Measurements from ENCODE around the gene AMY1A.
"Not testable (repeated sequence)": the region's sequence is repeated elsewhere in the genome, so short reads cannot be mapped to it uniquely, and the experiment has no call there.

- TF ChIP-seq, protein P1, sequence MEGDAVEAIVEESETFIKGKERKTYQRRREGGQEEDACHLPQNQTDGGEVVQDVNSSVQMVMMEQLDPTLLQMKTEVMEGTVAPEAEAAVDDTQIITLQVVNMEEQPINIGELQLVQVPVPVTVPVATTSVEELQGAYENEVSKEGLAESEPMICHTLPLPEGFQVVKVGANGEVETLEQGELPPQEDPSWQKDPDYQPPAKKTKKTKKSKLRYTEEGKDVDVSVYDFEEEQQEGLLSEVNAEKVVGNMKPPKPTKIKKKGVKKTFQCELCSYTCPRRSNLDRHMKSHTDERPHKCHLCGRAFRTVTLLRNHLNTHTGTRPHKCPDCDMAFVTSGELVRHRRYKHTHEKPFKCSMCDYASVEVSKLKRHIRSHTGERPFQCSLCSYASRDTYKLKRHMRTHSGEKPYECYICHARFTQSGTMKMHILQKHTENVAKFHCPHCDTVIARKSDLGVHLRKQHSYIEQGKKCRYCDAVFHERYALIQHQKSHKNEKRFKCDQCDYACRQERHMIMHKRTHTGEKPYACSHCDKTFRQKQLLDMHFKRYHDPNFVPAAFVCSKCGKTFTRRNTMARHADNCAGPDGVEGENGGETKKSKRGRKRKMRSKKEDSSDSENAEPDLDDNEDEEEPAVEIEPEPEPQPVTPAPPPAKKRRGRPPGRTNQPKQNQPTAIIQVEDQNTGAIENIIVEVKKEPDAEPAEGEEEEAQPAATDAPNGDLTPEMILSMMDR (IDR thresholded peaks at IDR 0.05) = not testable (repeated sequence)
- TF ChIP-seq POLR2A (IDR thresholded peaks at IDR 0.05) = not testable (repeated sequence)
Measured at GRCh38 chr1:103707670-103708069, 52.1 kb downstream of the AMY1A start.
